ACC112 (cell line): Measurements from ENCODE around the gene FASN.

Source experiments
- H2AFZ ChIP-seq: fragments of 200-600 bp; sonication (generic); one replicate; pipeline ENCODE4 v1.6.0; 2017; ENCODE audit warnings: antibody characterized with exemption, low read length; ENCODE audit not compliant: unreplicated experiment
- H3K27ac ChIP-seq: fragments of 200-600 bp; sonication (generic); 2 replicates; pipeline ENCODE4 v1.5.1; 2014; ENCODE audit warnings: low read depth, mild to moderate bottlenecking, antibody characterized with exemption, low read length, moderate library complexity
- H3K27me3 ChIP-seq: fragments of 200-600 bp; sonication (generic); 2 replicates; pipeline ENCODE4 v1.6.1; 2014; ENCODE audit warnings: mild to moderate bottlenecking, antibody characterized with exemption, low read length, moderate library complexity, mixed read lengths; ENCODE audit not compliant: insufficient read depth
- H3K36me3 ChIP-seq: fragments of 200-600 bp; sonication (generic); 2 replicates; pipeline ENCODE4 v1.6.1; 2016; ENCODE audit warnings: mild to moderate bottlenecking, antibody characterized with exemption, low read length, moderate library complexity, mixed read lengths; ENCODE audit not compliant: insufficient read depth
- H3K4me1 ChIP-seq: fragments of 200-600 bp; sonication (generic); one replicate; pipeline ENCODE4 v1.6.1; 2016; ENCODE audit warnings: low read length, mixed read lengths; ENCODE audit not compliant: insufficient read depth, unreplicated experiment, control insufficient read depth
- H3K4me3 ChIP-seq: fragments of 200-600 bp; sonication (generic); 2 replicates; pipeline ENCODE4 v1.5.1; 2014; ENCODE audit warnings: mild to moderate bottlenecking, low read depth, low read length
- H3K79me2 ChIP-seq: fragments of 200-600 bp; sonication (generic); one replicate; pipeline ENCODE4 v1.6.0; 2016; ENCODE audit warnings: low read length; ENCODE audit not compliant: control insufficient read depth, unreplicated experiment, insufficient read depth

FASN gene

GRCh38 chr17:82107341-82107860 lies 9.4 kb upstream of the FASN start:
- Histone ChIP-seq H3K27me3 (no peaks in the 10 kb centered on the region), H2AFZ (no peak overlapping the region), H3K4me3 (no peak overlapping the region), H3K36me3 (no peaks in the 10 kb centered on the region), H3K79me2 (no peaks in the 10 kb centered on the region), H3K27ac (no peak overlapping the region), H3K4me1 (no peaks in the 10 kb centered on the region)

GRCh38 chr17:82106688-82107305 lies 8.8 kb upstream of the FASN start:
- no peak overlapping the region for H3K27ac ChIP-seq
- H3K79me2 ChIP-seq = no peaks in the 10 kb centered on the region
- H3K36me3 ChIP-seq = no peaks in the 10 kb centered on the region
- no peaks in the 10 kb centered on the region for H3K27me3 ChIP-seq
- H3K4me3 ChIP-seq = no peak overlapping the region
- no peaks in the 10 kb centered on the region for H3K4me1 ChIP-seq
- no peak overlapping the region for H2AFZ ChIP-seq

DNA sequence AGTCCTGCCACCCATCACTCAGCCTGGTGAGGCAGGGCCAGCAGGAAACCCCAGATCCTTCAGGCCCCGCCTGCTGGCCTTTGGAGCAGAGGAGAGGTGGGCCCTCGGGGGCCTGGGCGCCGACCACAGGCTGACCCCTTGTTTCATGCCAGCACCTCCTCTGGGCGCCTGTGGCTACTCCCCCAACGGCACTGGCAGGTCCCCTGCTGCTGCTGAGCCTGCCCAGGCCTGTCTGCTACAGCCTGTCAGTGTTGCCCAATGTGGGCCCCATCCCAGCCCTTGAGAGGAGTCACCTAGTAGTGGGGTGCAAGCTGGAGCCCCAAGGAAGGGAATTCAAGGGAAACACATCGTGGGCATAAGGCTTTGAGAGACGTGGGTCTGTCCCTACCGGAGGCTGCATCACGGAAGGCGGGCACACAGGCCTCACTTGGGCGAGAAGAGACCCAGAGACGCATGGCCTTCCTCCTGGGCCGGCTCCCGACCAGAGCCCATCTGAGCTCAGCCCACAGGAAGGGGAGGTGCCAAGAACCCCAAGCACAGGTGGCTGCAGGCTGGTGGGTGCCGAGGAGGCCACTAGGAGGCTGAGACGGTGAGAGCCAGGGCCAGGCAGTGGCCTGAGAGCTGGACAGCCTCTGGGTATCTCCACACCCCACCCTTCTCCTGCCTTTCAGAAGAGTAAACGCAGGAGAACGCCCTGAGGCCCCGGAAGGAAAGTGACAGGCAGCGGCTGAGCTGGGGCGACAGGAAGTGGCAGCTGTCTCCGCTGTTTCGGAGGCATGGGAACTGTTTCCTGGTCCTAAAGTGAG lies 8.0 kb upstream of the FASN start:
- Histone ChIP-seq H3K27ac (no peak overlapping the region), H2AFZ (no peak overlapping the region), H3K4me1 (no peaks in the 10 kb centered on the region), H3K79me2 (no peaks in the 10 kb centered on the region), H3K27me3 (no peaks in the 10 kb centered on the region), H3K36me3 (no peaks in the 10 kb centered on the region), H3K4me3 (no peak overlapping the region)

- Histone ChIP-seq H3K4me3 (no peak overlapping the region), H3K27me3 (no peaks in the 10 kb centered on the region), H2AFZ (no peak overlapping the region), H3K36me3 (no peaks in the 10 kb centered on the region), H3K4me1 (no peaks in the 10 kb centered on the region), H3K27ac (no peak overlapping the region), H3K79me2 (no peaks in the 10 kb centered on the region)
These were observed 7.4 kb upstream of the FASN start for GRCh38 chr17:82105417-82105881.

- Histone ChIP-seq H3K79me2 (no peaks in the 10 kb centered on the region), H3K4me1 (no peaks in the 10 kb centered on the region), H3K36me3 (no peaks in the 10 kb centered on the region), H3K27ac (no peak overlapping the region), H3K27me3 (no peaks in the 10 kb centered on the region), H2AFZ (no peak overlapping the region), H3K4me3 (no peak overlapping the region)
These were observed 6.9 kb upstream of the FASN start for GRCh38 chr17:82104797-82105416.

- no peaks in the 10 kb centered on the region for H3K27me3 ChIP-seq
- no peak overlapping the region for H2AFZ ChIP-seq
- H3K36me3 ChIP-seq = no peaks in the 10 kb centered on the region
- peaks cover 6% of the 10 kb centered on the region for H3K4me1 ChIP-seq
- no peak overlapping the region for H3K4me3 ChIP-seq
- H3K27ac ChIP-seq = no peak overlapping the region
- H3K79me2 ChIP-seq = no peaks in the 10 kb centered on the region
These were observed 5.8 kb upstream of the FASN start for GRCh38 chr17:82103553-82104451.

DNA sequence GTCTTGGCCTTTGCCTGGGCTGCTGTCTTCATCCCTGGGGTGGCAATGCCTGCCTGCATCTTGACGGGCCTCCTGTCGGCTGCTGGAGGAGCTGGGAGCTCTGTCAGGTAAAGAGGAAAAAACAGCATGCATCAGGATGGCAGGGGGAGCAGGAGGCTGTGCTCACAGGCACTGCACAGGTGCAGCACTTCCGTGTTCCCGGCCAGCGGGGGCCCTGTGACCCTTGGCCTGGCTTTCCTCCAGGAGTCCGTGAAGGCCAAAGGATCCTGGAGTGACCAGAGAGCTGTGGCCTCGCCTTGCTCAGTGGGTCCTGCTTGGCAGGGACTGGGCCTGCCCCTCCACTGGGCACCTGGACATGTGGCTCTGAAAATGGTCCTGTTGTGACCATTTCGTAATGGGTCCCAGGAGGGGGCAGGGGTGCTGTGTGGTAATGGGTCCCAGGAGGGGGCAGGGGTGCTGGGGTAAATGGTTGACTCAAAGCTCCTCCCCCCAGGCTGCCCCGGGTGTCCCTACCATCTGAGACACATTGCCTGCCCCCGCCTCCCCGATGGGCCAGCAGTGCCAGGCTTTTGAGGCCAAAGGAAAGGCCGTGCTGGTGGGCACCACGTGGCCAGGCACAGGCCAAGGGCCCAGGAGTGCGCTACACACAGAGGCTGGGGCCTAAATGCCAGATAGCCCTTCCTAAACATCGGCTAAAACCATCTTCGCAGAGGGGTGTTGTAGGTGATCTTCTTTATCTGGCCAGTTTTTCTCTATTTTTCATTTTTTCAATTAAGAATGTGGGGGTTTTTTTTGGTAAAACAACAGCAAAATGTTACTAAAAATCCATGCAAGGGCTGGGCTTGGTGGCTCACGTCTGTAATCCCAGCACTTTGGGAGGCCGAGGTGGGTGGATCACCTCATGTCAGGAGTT lies 4.0 kb upstream of the FASN start:
- Histone ChIP-seq H3K4me3 (no peak overlapping the region), H3K36me3 (no peaks in the 10 kb centered on the region), H3K79me2 (peaks cover 1% of the 10 kb centered on the region), H2AFZ (no peak overlapping the region), H3K27ac (no peak overlapping the region), H3K4me1 (peaks cover 6% of the 10 kb centered on the region), H3K27me3 (no peaks in the 10 kb centered on the region)

- Histone ChIP-seq H3K4me3 (no peak overlapping the region), H3K27ac (no peak overlapping the region), H3K27me3 (no peaks in the 10 kb centered on the region), H3K36me3 (no peaks in the 10 kb centered on the region), H2AFZ (no peak overlapping the region), H3K79me2 (peaks cover 9% of the 10 kb centered on the region), H3K4me1 (peaks cover 9% of the 10 kb centered on the region)
These were observed 3.3 kb upstream of the FASN start for GRCh38 chr17:82101301-82101715.

DNA sequence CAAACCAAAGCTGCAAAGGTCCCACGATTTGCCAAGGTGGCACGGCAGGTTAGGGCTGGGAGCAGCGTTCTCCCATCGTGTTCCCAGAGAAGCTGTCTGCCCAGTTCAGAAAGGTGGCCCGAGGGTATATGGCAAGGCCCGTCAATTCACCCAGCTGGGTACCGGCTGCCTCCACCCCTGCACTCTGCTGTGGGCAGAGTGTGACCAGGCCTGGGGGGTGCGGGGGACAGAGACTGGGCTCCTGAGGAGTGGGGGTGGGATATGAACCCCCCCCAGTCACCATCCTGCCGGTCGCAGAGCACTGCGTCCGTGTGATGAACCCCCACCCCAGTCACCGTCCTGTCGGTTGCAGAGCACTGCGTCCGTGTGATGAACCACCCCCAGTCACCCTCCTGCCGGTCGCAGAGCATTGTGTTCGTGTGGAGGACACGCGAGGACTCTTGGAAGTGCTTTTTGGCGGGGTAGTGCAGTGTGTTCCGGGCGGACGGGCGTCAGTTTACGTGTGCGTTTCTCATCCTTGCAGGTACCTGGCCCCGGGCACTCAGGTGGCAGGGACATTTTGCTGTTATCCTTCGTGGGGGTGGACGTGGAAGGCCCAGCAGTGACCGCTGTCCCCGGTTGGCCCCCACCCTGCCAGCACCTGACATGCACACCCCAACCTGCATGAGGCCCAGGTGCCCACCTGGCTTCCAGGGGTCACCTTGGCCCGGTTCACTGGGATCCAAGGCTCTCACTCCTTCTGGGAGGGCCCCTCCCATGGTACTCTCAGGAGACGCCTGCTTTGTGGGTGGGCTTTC lies 2.7 kb upstream of the FASN start:
- Histone ChIP-seq H3K4me1 (peaks cover 15% of the 10 kb centered on the region), H3K27me3 (no peaks in the 10 kb centered on the region), H3K4me3 (no peak overlapping the region), H3K36me3 (no peaks in the 10 kb centered on the region), H3K79me2 (peaks cover 15% of the 10 kb centered on the region), H3K27ac (no peak overlapping the region), H2AFZ (no peak overlapping the region)
